Body of pancreas (tissue), 4 donors: Measurements from ENCODE around the gene ULK2. TPM values are rescaled to one million over a fixed set of nuclear protein-coding genes. Genes with fewer than 3 reads are reported as not detected.
"Not testable (repeated sequence)": the region's sequence is repeated elsewhere in the genome, so short reads cannot be mapped to it uniquely, and the experiment has no call there.

ENCODE experiments used
- ATAC-seq: fragments of 150-250 bp; one replicate; pipeline ENCODE4 v1.9.1; 2016
- DNase-seq, 4 donors: peaks; one replicate each; pipeline ENCODE4 v3.0.0-alpha.2; 2019
- H3K27ac ChIP-seq, 4 donors: fragments of 200-600 bp; sonication (generic); 1 replicate in 3 of 4; 2 replicates in 1 of 4; pipeline versions ENCODE4 v1.5.1 to v1.6.1; 2016 to 2019; ENCODE audit warnings: mild to moderate bottlenecking in 1 of 4, mixed read lengths in 1 of 4, moderate library complexity in 1 of 4
- H3K27me3 ChIP-seq, 2 donors: fragments of 200-600 bp; sonication (generic); one replicate each; pipeline ENCODE4 v1.6.0; 2016; ENCODE audit warnings: mild to moderate bottlenecking in 1 of 2
- H3K36me3 ChIP-seq, 2 donors: fragments of 200-600 bp; sonication (generic); replicated peaks in 1 of 2; 2 replicates each; pipeline ENCODE4 v1.5.1; 2016; ENCODE audit warnings: low read depth in 2 of 2; ENCODE audit not compliant: insufficient read depth in 1 of 2
- H3K4me1 ChIP-seq: fragments of 200-600 bp; sonication (generic); one replicate; pipeline ENCODE4 v1.6.0; 2016
- H3K4me3 ChIP-seq, 2 donors: fragments of 200-600 bp; sonication (generic); 1 replicate in 1 of 2; 2 replicates in 1 of 2; pipeline ENCODE4 v1.5.1; 2016 to 2019
- H3K9me3 ChIP-seq, 3 donors: fragments of 200-600 bp; sonication (generic); 1 replicate in 2 of 3; 2 replicates in 1 of 3; pipeline ENCODE4 v1.5.1; 2016
- POLR2A ChIP-seq, 3 donors: fragments of 450-650 bp; IDR thresholded peaks; one replicate each; pipeline ENCODE4 v1.6.1; 2016; ENCODE audit warnings: antibody characterized with exemption in 3 of 3, mild to moderate bottlenecking in 2 of 3
- WGBS, 2 donors: methylation state at CpG; one replicate each; pipeline ENCODE4 v1.1.5; 2017; 5-methylcytosine and 5-hydroxymethylcytosine counted together
- intact Hi-C: fragments of 100-400 bp; cut with DNase I; formaldehyde crosslinking; loops from one replicate; pipeline ENCODE4 v1.15.1; 2023
- total RNA-seq, 2 donors: library from RNA; depleted of rRNA; stranded (reverse); fragments of >200 nt; gene quantifications; one replicate each; pipeline ENCODE4 v1.1.0, GENCODE V29; 2016
- TF ChIP-seq, protein P1 (sequence below), 7 experiments: fragments of 450-650 bp in 4 of 7; fragments of 200-600 bp in 3 of 7; sonication (generic) in 3 of 7; IDR thresholded peaks; one replicate each; pipeline ENCODE4 v1.5.1; 2016 to 2019; ENCODE audit warnings: antibody characterized with exemption in 7 of 7

ULK2 gene
- total RNA-seq, 2 donors from 2014 or later, result 10.1 to 28.3 TPM

DNA sequence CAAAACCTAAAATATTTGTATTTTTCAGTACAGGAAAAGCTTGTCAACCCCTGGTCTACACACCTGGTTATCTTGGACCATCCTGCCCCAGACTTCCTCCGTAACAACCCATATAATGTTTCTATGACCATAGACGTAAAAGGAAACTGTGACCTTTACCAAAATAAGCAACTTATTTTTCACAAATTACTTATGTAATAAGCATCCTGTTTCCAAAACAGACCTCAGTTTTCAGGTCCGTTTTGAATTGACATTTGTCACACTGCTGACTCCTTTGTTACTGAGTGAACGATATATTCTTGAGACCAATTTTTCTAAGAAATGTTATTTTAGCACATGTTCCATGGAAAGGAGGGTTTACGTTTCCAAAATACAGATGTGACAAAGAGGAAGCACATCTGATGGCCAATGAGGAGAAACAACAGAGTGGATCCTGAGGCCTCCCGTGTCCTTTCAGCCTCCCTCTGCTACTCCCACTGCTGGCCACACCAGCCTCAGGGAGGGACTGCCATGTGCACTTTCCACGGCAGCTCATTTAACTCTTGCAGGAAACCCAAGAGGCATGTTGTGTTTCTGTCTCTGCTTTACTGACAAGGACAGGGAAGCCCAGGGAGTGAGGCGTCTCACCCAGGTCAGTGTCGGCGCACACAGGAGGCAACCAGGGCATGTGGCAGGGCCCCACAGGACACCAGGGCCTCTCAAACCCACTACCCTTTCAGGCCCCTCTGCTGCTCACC is 99.5 kb downstream of the ULK2 start:
- ATAC-seq (no peak), DNase-seq (no peak)
- no peak overlapping the region for H3K27ac ChIP-seq
- H3K4me1 ChIP-seq, result peaks cover 6% of the 10 kb centered on the region
- intact Hi-C loops, result loop anchor here (5.0 kb wide), 1 partner anchor 256 kb away; no protein-coding TSS in a partner anchor
- TF ChIP-seq, protein P1, sequence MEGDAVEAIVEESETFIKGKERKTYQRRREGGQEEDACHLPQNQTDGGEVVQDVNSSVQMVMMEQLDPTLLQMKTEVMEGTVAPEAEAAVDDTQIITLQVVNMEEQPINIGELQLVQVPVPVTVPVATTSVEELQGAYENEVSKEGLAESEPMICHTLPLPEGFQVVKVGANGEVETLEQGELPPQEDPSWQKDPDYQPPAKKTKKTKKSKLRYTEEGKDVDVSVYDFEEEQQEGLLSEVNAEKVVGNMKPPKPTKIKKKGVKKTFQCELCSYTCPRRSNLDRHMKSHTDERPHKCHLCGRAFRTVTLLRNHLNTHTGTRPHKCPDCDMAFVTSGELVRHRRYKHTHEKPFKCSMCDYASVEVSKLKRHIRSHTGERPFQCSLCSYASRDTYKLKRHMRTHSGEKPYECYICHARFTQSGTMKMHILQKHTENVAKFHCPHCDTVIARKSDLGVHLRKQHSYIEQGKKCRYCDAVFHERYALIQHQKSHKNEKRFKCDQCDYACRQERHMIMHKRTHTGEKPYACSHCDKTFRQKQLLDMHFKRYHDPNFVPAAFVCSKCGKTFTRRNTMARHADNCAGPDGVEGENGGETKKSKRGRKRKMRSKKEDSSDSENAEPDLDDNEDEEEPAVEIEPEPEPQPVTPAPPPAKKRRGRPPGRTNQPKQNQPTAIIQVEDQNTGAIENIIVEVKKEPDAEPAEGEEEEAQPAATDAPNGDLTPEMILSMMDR (IDR thresholded peaks at IDR 0.05), result no peak
- TF ChIP-seq POLR2A (IDR thresholded peaks at IDR 0.05), result no peak
- no peaks in the 10 kb centered on the region for H3K27me3 ChIP-seq
- H3K4me3 ChIP-seq, result no peak overlapping the region
- H3K9me3 ChIP-seq, result no peaks in the 10 kb centered on the region
- whole genome bisulfite sequencing, 2 donors, result 52 to 55% methylated on average over 10 of the region's 10 CpGs
- no peaks in the 10 kb centered on the region for H3K36me3 ChIP-seq

DNA sequence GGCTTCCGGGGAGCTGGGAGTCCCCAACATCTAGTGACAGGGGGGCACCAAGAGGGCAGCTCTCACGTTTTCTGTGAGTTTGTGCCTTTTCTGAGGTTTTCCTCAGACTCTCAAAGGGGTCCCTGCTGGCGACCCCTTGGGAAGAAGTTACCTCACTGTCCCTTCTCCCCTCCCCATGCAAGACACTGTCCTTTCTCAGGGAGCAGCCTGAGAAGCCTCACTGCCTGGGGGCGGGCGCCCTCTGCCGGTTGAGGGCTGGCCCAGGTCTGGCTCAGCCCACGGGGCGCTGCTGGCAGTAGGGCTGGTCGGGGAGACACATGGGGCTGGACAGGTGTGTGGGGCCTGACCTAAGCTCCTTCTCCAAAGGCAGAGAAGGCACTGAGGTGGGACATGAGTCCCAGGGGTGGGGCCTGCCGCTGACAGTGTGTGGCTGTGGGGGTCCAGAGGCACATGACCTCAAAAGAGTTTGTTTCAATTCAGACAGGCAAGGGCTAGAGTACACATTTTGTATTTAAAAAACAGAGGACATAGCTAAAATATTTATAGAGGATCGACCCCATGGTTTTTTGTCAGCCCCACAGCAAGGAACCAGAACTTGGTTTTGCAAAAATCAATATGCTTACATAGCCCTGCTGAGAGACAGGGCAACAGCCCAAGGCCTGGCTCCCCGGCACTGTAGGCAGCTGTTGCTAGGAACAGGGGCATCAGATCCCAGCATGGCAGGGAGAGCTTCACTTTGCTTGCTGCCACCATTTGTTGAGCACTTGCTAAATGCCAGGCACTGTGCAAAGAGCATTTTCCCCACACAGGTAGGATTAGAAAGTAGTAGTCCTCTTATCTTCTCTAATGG is 101.1 kb downstream of the ULK2 start:
- WGBS, 2 donors, result 12 to 15% methylated on average over 4 to 12 of the region's 12 CpGs
- DNase-seq, result peak; percentile 70 to 83 (median 76)
- intact Hi-C loops, result loop anchor here (5.0 kb wide), 1 partner anchor 254 kb away; no protein-coding TSS in a partner anchor
- TF ChIP-seq POLR2A (IDR thresholded peaks at IDR 0.05), result no peak
- TF ChIP-seq, protein P1 (IDR thresholded peaks at IDR 0.05), result peak; percentile 84 to 98 (median 90)
- Histone ChIP-seq H3K4me3 (no peak overlapping the region), H3K27ac (no peak overlapping the region), H3K36me3 (no peaks in the 10 kb centered on the region), H3K27me3 (no peaks in the 10 kb centered on the region), H3K9me3 (no peaks in the 10 kb centered on the region), H3K4me1 (peaks cover 6% of the 10 kb centered on the region)
- ATAC-seq, result peak; percentile 80

DNA sequence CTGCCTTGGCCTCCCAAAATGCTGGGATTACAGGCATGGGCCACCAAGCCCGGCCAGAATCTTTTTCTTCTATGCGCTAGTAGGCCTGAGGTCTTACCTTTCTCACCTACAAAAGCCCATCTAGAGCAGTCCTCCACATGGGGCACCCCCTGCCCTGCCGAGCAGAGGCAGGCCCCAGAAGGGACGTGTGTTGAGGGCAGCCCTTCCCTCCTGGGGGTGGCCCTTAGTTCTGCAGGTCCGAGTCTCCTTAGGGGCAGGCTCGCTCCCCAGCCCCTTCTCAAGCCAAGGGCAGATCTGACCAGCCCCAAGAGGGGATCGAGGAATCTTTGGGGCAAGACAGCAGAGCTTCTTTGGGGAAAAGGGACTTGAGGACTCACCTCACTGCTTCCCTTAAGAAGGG is 101.7 kb downstream of the ULK2 start:
- TF ChIP-seq POLR2A (IDR thresholded peaks at IDR 0.05), result no peak
- TF ChIP-seq, protein P1 (IDR thresholded peaks at IDR 0.05), result no peak
- no peaks in the 10 kb centered on the region for H3K36me3 ChIP-seq
- H3K4me1 ChIP-seq, result peaks cover 6% of the 10 kb centered on the region
- no peaks in the 10 kb centered on the region for H3K27me3 ChIP-seq
- intact Hi-C loops, result loop anchor here (5.0 kb wide), 1 partner anchor 254 kb away; no protein-coding TSS in a partner anchor
- ATAC-seq (no peak), DNase-seq (no peak)
- H3K27ac ChIP-seq, result no peak overlapping the region
- H3K4me3 ChIP-seq, result no peak overlapping the region
- 57 to 65% methylated on average over 6 to 7 of the region's 7 CpGs for WGBS, 2 donors
- no peaks in the 10 kb centered on the region for H3K9me3 ChIP-seq

DNA sequence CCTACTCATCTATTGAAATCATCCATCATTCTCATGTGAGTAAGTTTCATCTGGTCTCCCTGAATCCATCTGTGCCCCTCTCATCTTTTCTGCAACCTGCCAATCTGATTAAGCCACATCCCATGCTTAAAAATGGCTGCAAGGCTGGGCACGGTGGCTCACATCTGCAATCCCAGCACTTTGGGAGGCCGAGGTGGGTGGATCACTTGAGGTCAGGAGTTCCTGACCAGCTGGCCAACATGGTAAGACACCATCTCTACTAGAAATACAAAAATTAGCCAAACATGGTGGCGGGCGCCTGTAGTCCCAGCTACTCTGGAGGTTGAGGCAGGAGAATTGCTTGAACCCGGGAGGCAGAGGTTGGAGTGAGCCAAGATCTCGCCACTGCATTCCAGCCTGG is 103.7 kb downstream of the ULK2 start:
- DNase-seq, H3K9me3 ChIP-seq, ATAC-seq, H3K4me3 ChIP-seq, H3K4me1 ChIP-seq, H3K27me3 ChIP-seq, H3K27ac ChIP-seq, intact Hi-C loops, H3K36me3 ChIP-seq: not testable (repeated sequence)
- 83 to 89% methylated on average over 6 of the region's 6 CpGs for WGBS, 2 donors

DNA sequence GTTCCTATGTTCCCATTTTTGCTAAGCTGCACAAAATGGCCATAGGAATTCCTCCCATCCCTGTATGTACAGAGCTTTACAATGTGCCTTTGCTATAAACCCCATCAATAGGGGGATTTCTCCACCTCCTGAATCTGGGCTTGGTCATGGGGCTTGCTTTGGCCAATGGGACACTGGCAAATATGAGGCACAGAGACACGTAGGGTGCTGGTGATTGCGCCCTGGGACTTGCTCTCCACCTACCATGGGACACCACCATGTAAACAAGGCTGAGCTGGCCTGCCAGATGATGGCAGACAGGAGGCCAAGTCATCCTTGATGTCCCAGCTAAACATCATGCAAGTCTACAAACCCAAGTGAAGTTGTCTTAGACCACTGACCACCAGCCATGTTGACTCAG is 104.3 kb downstream of the ULK2 start:
- no peaks in the 10 kb centered on the region for H3K9me3 ChIP-seq
- no peak overlapping the region for H3K4me3 ChIP-seq
- DNase-seq (no peak), ATAC-seq (no peak)
- intact Hi-C loops, result no loop called here
- H3K27me3 ChIP-seq, result no peaks in the 10 kb centered on the region
- no peak overlapping the region for H3K27ac ChIP-seq
- H3K36me3 ChIP-seq, result no peaks in the 10 kb centered on the region
- 82 to 95% methylated on average over 2 of the region's 2 CpGs for WGBS, 2 donors
- TF ChIP-seq, protein P1 (IDR thresholded peaks at IDR 0.05), result no peak
- TF ChIP-seq POLR2A (IDR thresholded peaks at IDR 0.05), result no peak
- peaks cover 6% of the 10 kb centered on the region for H3K4me1 ChIP-seq
